NCI-H146 (cell line): ENCODE data around the gene BICD1.
"Not testable (repeated sequence)": the region's sequence is repeated elsewhere in the genome, so short reads cannot be mapped to it uniquely, and the experiment has no call there.

Source experiments
- DNase-seq: peaks from one replicate; lab custom pipeline; 2025; lab: John Stamatoyannopoulos, UW

BICD1 gene

GRCh38 chr12:32106517-32107358 lies at the start of gene BICD1:
Gene BICD1 (plus strand): TSS chr12:32106847. CDS start chr12:32107332, 485 bp downstream.
- DNase-seq, result peak; percentile 88

- DNase-seq, result no peak
These were observed 45.6 kb upstream of the BICD1 start for GRCh38 chr12:32061033-32061432.

GRCh38 chr12:32062881-32063280 lies 43.8 kb upstream of the BICD1 start:
- DNase-seq, result no peak

GRCh38 chr12:32063796-32064195 lies 42.9 kb upstream of the BICD1 start:
- no peak for DNase-seq

GRCh38 chr12:32066206-32066605 lies 40.4 kb upstream of the BICD1 start:
- DNase-seq, result no peak

- no peak for DNase-seq
These were observed 37.6 kb upstream of the BICD1 start for GRCh38 chr12:32069071-32069470.

GRCh38 chr12:32069731-32070130 lies 36.9 kb upstream of the BICD1 start:
- no peak for DNase-seq

- DNase-seq, result no peak
These were observed 36.3 kb upstream of the BICD1 start for GRCh38 chr12:32070370-32070769.

- peak; percentile 16 for DNase-seq
These were observed 34.5 kb upstream of the BICD1 start for GRCh38 chr12:32072102-32072501.

GRCh38 chr12:32074432-32074831 lies 32.2 kb upstream of the BICD1 start:
- no peak for DNase-seq

- no peak for DNase-seq
These were observed 29.7 kb upstream of the BICD1 start for GRCh38 chr12:32076941-32077340.

GRCh38 chr12:32080435-32080834 lies 26.2 kb upstream of the BICD1 start:
- no peak for DNase-seq

GRCh38 chr12:32083489-32083888 lies 23.2 kb upstream of the BICD1 start:
- no peak for DNase-seq

GRCh38 chr12:32084017-32084688 lies 22.5 kb upstream of the BICD1 start:
- peak; percentile 13 for DNase-seq

GRCh38 chr12:32084753-32085152 lies 21.9 kb upstream of the BICD1 start:
- DNase-seq, result no peak

GRCh38 chr12:32087306-32087705 lies 19.3 kb upstream of the BICD1 start:
- DNase-seq, result no peak

GRCh38 chr12:32089156-32089555 lies 17.5 kb upstream of the BICD1 start:
- DNase-seq, result no peak

GRCh38 chr12:32089586-32089985 lies 17.1 kb upstream of the BICD1 start:
- peak; percentile 95 for DNase-seq

- peak; percentile 27 for DNase-seq
These were observed 15.0 kb upstream of the BICD1 start for GRCh38 chr12:32091696-32092095.

GRCh38 chr12:32098112-32098511 lies 8.5 kb upstream of the BICD1 start:
- peak; percentile 45 for DNase-seq

- not testable (repeated sequence) for DNase-seq
These were observed 7.4 kb upstream of the BICD1 start for GRCh38 chr12:32099275-32099674.

GRCh38 chr12:32100361-32100760 lies 6.3 kb upstream of the BICD1 start:
- no peak for DNase-seq

- no peak for DNase-seq
These were observed 5.8 kb upstream of the BICD1 start for GRCh38 chr12:32100888-32101287.
